GM12878 (cell line): ENCODE measurements around the gene TCIRG1. TPM values are rescaled to one million over a fixed set of nuclear protein-coding genes. Genes with fewer than 3 reads are reported as not detected.

Source experiments
- ATAC-seq: fragments of 200-7000 bp; cut with Tn5 transposase; 3 replicates; pipeline ENCODE4 v1.9.1; 2020; ENCODE audit warnings: mild to moderate bottlenecking, moderate library complexity
- BruUV-seq: library from RNA; stranded (reverse); fragments of 400-500 nt; replicated peaks from 2 replicates; lab custom pipeline; 2021; lab: Mats Ljungman, UMichigan
- CTCF ChIA-PET: fragments of 300-600 bp; sonication (Branson Sonifier 250); formaldehyde crosslinking; extraction: SDS; loops from one replicate; lab custom pipeline; 2021; ENCODE audit warnings: inconsistent platforms; lab: Yijun Ruan, JAX
- POLR2A ChIA-PET: fragments of 350-600 bp; formaldehyde crosslinking; extraction: SDS; loops from one replicate; lab custom pipeline; 2021; ENCODE audit warnings: inconsistent platforms; lab: Charles Lee
- RAD21 ChIA-PET: fragments of 300-600 bp; sonication (Branson Sonifier 250); formaldehyde crosslinking; loops from one replicate; lab custom pipeline; 2023; ENCODE audit warnings: antibody characterized with exemption; ENCODE audit not compliant: unreplicated experiment; lab: Charles Lee
- SMC1A ChIA-PET: fragments of 300-600 bp; sonication (Branson Sonifier 250); formaldehyde crosslinking; loops from one replicate; lab custom pipeline; 2023; ENCODE audit not compliant: unreplicated experiment, uncharacterized antibody; lab: Charles Lee
- DNase-seq: peaks from one replicate; pipeline ENCODE4 v3.0.0-alpha.2; 2011; ENCODE audit warnings: low read depth, low spot score
- FAIRE-seq: peaks from 3 replicates; lab custom pipeline; 2011; peaks lifted over from hg19 to GRCh38; lab: Jason Lieb, UNC
- H2AFZ ChIP-seq: 2 replicates; pipeline ENCODE4 v1.6.0; 2011; ENCODE audit warnings: low read depth, low read length, control low read depth; ENCODE audit not compliant: control insufficient read depth
- H3K27ac ChIP-seq: 2 replicates; pipeline ENCODE4 v1.5.1; 2011; ENCODE audit warnings: control low read depth; ENCODE audit not compliant: control insufficient read depth, insufficient read depth
- H3K27me3 ChIP-seq, 2 experiments: replicated peaks in 1 of 2; 2 replicates each; pipeline versions ENCODE4 v1.6.0 to v1.6.1; 2011; ENCODE audit warnings: low read length in 1 of 2; ENCODE audit not compliant: control insufficient read depth in 2 of 2, insufficient read depth in 2 of 2
- H3K36me3 ChIP-seq, 2 experiments: 2 replicates each; pipeline ENCODE4 v1.5.1; 2011; ENCODE audit warnings: low read length in 1 of 2; ENCODE audit not compliant: control insufficient read depth in 2 of 2, insufficient read depth in 2 of 2
- H3K4me1 ChIP-seq: 2 replicates; pipeline ENCODE4 v1.6.1; 2011; ENCODE audit warnings: mild to moderate bottlenecking, low read length, moderate library complexity, mixed read lengths; ENCODE audit not compliant: control insufficient read depth, insufficient read depth
- H3K4me2 ChIP-seq: 2 replicates; pipeline ENCODE4 v1.6.0; 2011; ENCODE audit warnings: control low read depth; ENCODE audit not compliant: control insufficient read depth, insufficient read depth
- H3K4me3 ChIP-seq: fragments of 200-600 bp; sonication (generic); 2 replicates; pipeline ENCODE4 v1.5.1; 2016
- H3K79me2 ChIP-seq: 2 replicates; pipeline ENCODE4 v1.6.0; 2011; ENCODE audit warnings: low read length; ENCODE audit not compliant: control insufficient read depth, insufficient read depth
- H3K9ac ChIP-seq: 2 replicates; pipeline ENCODE4 v1.8.0; 2011; ENCODE audit warnings: low read length, control low read depth, mixed read lengths; ENCODE audit not compliant: control insufficient read depth, insufficient read depth
- H3K9me3 ChIP-seq: replicated peaks from 3 replicates; pipeline ENCODE4 v1.5.1; 2011; ENCODE audit warnings: mild to moderate bottlenecking, low read length; ENCODE audit not compliant: control insufficient read depth, insufficient read depth
- H4K20me1 ChIP-seq: 2 replicates; pipeline ENCODE4 v1.6.0; 2011; ENCODE audit not compliant: control insufficient read depth, insufficient read depth
- GATAD2B ChIP-seq: fragments of 450-650 bp; conservative IDR thresholded peaks from 2 replicates; pipeline ENCODE4 v1.6.1; 2017; ENCODE audit warnings: low read depth, mild to moderate bottlenecking, moderate library complexity
- MXI1 ChIP-seq: fragments of 150-350 bp; IDR thresholded peaks from 2 replicates; pipeline ENCODE4 v1.6.1; 2011; ENCODE audit warnings: low read depth, mild to moderate bottlenecking, inconsistent platforms, low read length, improper control_type of control experiment
- PML ChIP-seq: IDR thresholded peaks from 2 replicates; pipeline ENCODE4 v1.6.1; 2012; ENCODE audit warnings: low read length, inconsistent platforms
- SRF ChIP-seq, 2 experiments: IDR thresholded peaks; 2 replicates each; pipeline ENCODE4 v1.6.1; 2011; ENCODE audit warnings: low read depth in 2 of 2, low read length in 2 of 2, mild to moderate bottlenecking in 1 of 2, moderate library complexity in 1 of 2
- YBX1 ChIP-seq: fragments of 450-650 bp; IDR thresholded peaks from 2 replicates; pipeline ENCODE4 v1.6.1; 2016; ENCODE audit warnings: antibody characterized with exemption
- YY1 ChIP-seq: IDR thresholded peaks from 2 replicates; pipeline ENCODE4 v1.6.1; 2011; ENCODE audit warnings: low read depth, mild to moderate bottlenecking, low read length
- ZBED1 ChIP-seq: IDR thresholded peaks from 2 replicates; pipeline ENCODE4 v1.6.1; 2016; ENCODE audit warnings: borderline replicate concordance
- WGBS: methylation state at CpG from one replicate; pipeline ENCODE4 v1.1.6; 2016; ENCODE audit warnings: low lambda C conversion rate; ENCODE audit not compliant: insufficient replicate concordance, insufficient coverage; ENCODE audit errors: missing lambda C conversion rate; 5-methylcytosine and 5-hydroxymethylcytosine counted together
- in situ Hi-C: fragments of 300-500 bp; cut with MboI; formaldehyde crosslinking; loops from 9 replicates; pipeline ENCODE4 v1.14.3; 2018; ENCODE audit warnings: mixed read lengths
- intact Hi-C: fragments of 100-400 bp; cut with micrococcal nuclease; formaldehyde crosslinking; loops from one replicate; pipeline ENCODE4 v1.14.2; 2022; ENCODE audit not compliant: unreplicated experiment
- polyA plus RNA-seq, 11 experiments: library from polyadenylated mRNA; depleted of rRNA in 4 of 11; unstranded in 6 of 11; stranded (reverse) in 5 of 11; fragments of >200 nt; fragmentation: Nextera tagmentation in 4 of 11; fragmentation: Illumina TruSeq in 1 of 11; extraction: Ambion mirVana in 4 of 11; extraction: Trizol in 1 of 11; gene quantifications; 1 replicate in 1 of 11; 2 replicates in 10 of 11; pipeline versions ENCODE4 v1.2.1 to v1.2.3, GENCODE V29; 2011 to 2016; ENCODE audit warnings: inconsistent platforms in 2 of 11, missing spikeins in 2 of 11, low read depth in 1 of 11
- total RNA-seq, 4 experiments: library from RNA; depleted of rRNA in 3 of 4; stranded (reverse); fragments of >200 nt in 3 of 4; fragmentation: Illumina TruSeq in 1 of 4; extraction: Trizol in 1 of 4; gene quantifications; 2 replicates each; pipeline versions ENCODE4 v1.2.1 to v1.2.3, GENCODE V29; 2013 to 2021
- TF ChIP-seq, protein P1 (sequence below): fragments of 450-650 bp; IDR thresholded peaks from 2 replicates; pipeline ENCODE4 v1.6.1; 2014; ENCODE audit warnings: mild to moderate bottlenecking

Gene TCIRG1
- total and polyA plus RNA-seq, 10 of the 15 experiments (the other 5 are each of a cell fraction or from before 2014, with no cell fraction given): 0.76 to 218 (median 87.4) TPM

DNA sequence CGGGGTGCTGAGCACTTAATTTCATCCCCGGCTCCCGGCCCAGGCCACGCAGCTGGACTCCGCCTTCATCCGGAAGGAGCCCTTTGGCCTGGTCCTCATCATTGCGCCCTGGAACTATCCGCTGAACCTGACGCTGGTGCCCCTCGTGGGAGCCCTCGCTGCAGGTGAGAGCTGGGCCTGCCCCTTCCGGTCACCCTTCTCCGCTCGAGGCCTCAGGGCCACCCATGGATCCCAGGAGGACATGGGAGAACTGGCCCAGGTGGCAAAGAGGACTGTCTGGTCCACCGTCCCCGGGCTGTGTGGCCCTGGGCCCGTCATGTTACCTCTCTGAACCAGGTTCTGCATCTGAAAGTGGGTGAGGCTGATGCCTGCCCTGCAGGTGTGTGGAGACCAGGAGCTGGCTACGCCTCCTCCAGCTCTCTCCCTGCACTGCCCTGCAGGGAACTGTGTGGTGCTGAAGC is 20.1 kb upstream of the TCIRG1 start (continued):
- TF ChIP-seq SRF (IDR thresholded peaks at IDR 0.05; ENCODE audit: low read depth in 2 of 2, low read length in 2 of 2): no peak
- no peak for TF ChIP-seq GATAD2B

DNA sequence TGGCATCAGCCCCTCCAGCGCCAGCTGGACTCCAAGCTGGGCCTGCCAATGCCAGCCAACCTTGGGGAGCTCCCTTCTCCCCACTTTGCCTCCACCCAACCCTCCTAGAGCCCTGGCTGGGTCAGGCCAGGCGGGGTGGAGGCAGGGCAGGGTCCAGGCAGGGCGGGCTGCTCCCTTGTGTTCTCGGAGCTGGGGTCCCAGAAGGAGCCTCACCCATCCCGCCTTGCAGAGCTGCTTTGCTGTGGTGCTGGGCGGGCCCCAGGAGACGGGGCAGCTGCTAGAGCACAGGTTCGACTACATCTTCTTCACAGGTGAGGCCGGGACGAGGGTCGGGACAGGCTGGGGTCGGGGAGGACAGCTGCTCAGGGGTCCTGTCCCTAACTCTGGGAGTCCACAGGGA is 19.3 kb upstream of the TCIRG1 start:
- TF ChIP-seq MXI1: no peak
- no peak for TF ChIP-seq PML
- TF ChIP-seq, protein P1, sequence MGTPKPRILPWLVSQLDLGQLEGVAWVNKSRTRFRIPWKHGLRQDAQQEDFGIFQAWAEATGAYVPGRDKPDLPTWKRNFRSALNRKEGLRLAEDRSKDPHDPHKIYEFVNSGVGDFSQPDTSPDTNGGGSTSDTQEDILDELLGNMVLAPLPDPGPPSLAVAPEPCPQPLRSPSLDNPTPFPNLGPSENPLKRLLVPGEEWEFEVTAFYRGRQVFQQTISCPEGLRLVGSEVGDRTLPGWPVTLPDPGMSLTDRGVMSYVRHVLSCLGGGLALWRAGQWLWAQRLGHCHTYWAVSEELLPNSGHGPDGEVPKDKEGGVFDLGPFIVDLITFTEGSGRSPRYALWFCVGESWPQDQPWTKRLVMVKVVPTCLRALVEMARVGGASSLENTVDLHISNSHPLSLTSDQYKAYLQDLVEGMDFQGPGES: no peak
- TF ChIP-seq YBX1: no peak
- no peak for TF ChIP-seq YY1
- TF ChIP-seq ZBED1: no peak
- no peak for ATAC-seq
- DNase-seq: no peak
- in situ Hi-C loops: no loop called here
- intact Hi-C loops: no loop called here
- ChIA-PET SMC1A (no interaction called here), RAD21 (interaction anchor here (2.0 kb wide), 1 partner anchor 9 kb away, joined by 5 read pairs; the partner anchor contains the start of gene ALDH3B1), CTCF (no interaction called here), POLR2A (no interaction called here)
- 27% methylated on average over 12 of the region's 12 CpGs for WGBS
- no TSS peak for BruUV-seq
- Histone ChIP-seq H3K4me3 (no peak overlapping the region), H4K20me1 (no peaks in the 10 kb centered on the region), H3K27me3 (no peaks in the 10 kb centered on the region; a peak in 1 of 4 replicates), H3K4me2 (no peak overlapping the region), H3K9me3 (no peaks in the 10 kb centered on the region), H3K9ac (no peak overlapping the region), H3K27ac (no peak overlapping the region), H2AFZ (no peak overlapping the region), H3K79me2 (no peaks in the 10 kb centered on the region), H3K4me1 (no peaks in the 10 kb centered on the region), H3K36me3 (no peaks in the 10 kb centered on the region)
- FAIRE-seq: no peak
